ENCODE measurements around the gene OR2AT4.

GRCh38 chr11:75052457-75052856, 44.2 kb downstream of the OR2AT4 start:
- no peak for TF ChIP-seq GATA3 (IDR thresholded peaks at IDR 0.05; ENCODE audit: low read depth, low read length)
- no peak for TF ChIP-seq GATA2 (IDR thresholded peaks at IDR 0.05; ENCODE audit: low read depth, low read length)

Data from SH-SY5Y (cell line).